ENCODE measurements around the gene DDO.

The DDO gene

DNA sequence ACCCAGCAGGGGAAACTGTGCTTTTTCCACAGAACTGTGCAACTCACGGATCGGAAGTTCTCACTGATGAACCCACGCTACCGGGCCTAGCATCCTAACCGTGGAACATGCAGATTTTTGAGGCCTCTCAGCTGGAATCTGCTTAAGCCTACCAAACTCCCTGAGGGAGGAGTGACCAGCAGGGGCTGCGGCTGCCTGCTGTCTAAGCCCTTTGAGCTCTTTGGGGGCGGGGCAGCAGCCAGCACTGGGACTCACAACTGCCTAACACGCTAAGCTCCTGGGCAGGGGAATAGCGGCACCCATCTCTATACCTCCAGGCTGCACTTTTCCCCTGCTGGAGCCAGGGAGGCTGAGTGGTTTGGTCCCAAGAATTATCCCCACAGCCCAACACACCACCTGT is 36.8 kb downstream of the DDO start:
- Histone ChIP-seq H3K36me3 (ENCODE audit: low read length) (no peaks in the 10 kb centered on the region), H3K9me3 (ENCODE audit: insufficient read depth, low read length) (no peaks in the 10 kb centered on the region), H3K4me2 (ENCODE audit: low read depth, low read length, poor library complexity, severe bottlenecking) (no peak overlapping the region), H3K9ac (ENCODE audit: low read length) (no peak overlapping the region), H3K9me2 (replicated peaks; ENCODE audit: insufficient read depth, low read length) (no peaks in the 10 kb centered on the region), H3K27me3 (ENCODE audit: low read length) (no peaks in the 10 kb centered on the region), H3K79me2 (ENCODE audit: insufficient read depth, low read length) (no peaks in the 10 kb centered on the region), H3K4me3 (ENCODE audit: insufficient read depth, low read length, poor library complexity, severe bottlenecking) (no peak overlapping the region), H3F3A (ENCODE audit: insufficient read depth) (no peaks in the 10 kb centered on the region), H2AFZ (ENCODE audit: low read depth, low read length, severe bottlenecking) (no peak overlapping the region), H4K20me1 (ENCODE audit: low read depth, low read length) (no peaks in the 10 kb centered on the region), H3K27ac (ENCODE audit: low read depth, low read length) (no peak overlapping the region)
- TF ChIP-seq, protein P1, sequence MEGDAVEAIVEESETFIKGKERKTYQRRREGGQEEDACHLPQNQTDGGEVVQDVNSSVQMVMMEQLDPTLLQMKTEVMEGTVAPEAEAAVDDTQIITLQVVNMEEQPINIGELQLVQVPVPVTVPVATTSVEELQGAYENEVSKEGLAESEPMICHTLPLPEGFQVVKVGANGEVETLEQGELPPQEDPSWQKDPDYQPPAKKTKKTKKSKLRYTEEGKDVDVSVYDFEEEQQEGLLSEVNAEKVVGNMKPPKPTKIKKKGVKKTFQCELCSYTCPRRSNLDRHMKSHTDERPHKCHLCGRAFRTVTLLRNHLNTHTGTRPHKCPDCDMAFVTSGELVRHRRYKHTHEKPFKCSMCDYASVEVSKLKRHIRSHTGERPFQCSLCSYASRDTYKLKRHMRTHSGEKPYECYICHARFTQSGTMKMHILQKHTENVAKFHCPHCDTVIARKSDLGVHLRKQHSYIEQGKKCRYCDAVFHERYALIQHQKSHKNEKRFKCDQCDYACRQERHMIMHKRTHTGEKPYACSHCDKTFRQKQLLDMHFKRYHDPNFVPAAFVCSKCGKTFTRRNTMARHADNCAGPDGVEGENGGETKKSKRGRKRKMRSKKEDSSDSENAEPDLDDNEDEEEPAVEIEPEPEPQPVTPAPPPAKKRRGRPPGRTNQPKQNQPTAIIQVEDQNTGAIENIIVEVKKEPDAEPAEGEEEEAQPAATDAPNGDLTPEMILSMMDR (IDR thresholded peaks at IDR 0.05; ENCODE audit: insufficient read depth, low read length, poor library complexity, severe bottlenecking): no peak
- TF ChIP-seq EZH2phosphoT487 (conservative IDR thresholded peaks at IDR 0.05; ENCODE audit: low read length): no peak

DNA sequence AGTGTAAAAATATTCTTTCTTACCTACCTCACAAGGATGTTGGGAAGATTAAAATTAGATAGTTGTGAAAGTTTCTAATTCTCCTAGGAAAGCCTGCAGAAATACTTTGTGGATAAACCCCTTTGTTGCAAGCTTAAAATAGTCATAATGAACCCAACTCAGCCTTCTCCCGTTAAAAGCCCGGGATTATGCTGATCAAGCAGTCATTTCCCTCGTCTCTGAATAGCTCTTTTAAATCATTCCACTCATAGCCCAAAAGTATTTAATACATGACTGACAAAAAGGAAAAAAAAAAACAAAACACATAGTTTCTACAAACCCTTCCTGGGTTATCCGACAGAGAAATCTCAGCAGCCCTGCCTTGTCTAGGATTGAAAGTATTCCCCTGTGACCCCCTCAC is 46.3 kb downstream of the DDO start:
- TF ChIP-seq, protein P1 (IDR thresholded peaks at IDR 0.05; ENCODE audit: insufficient read depth, low read length, poor library complexity, severe bottlenecking): no peak
- TF ChIP-seq EZH2phosphoT487 (conservative IDR thresholded peaks at IDR 0.05; ENCODE audit: low read length): no peak
- Histone ChIP-seq H3K9me3 (ENCODE audit: insufficient read depth, low read length) (no peaks in the 10 kb centered on the region), H3K79me2 (ENCODE audit: insufficient read depth, low read length) (no peaks in the 10 kb centered on the region), H3K36me3 (ENCODE audit: low read length) (no peaks in the 10 kb centered on the region), H2AFZ (ENCODE audit: low read depth, low read length, severe bottlenecking) (no peak overlapping the region), H3K9ac (ENCODE audit: low read length) (no peak overlapping the region), H3K27me3 (ENCODE audit: low read length) (no peaks in the 10 kb centered on the region), H4K20me1 (ENCODE audit: low read depth, low read length) (no peaks in the 10 kb centered on the region), H3K4me2 (ENCODE audit: low read depth, low read length, poor library complexity, severe bottlenecking) (no peak overlapping the region), H3K27ac (ENCODE audit: low read depth, low read length) (no peak overlapping the region), H3K4me3 (ENCODE audit: insufficient read depth, low read length, poor library complexity, severe bottlenecking) (no peak overlapping the region), H3K9me2 (replicated peaks; ENCODE audit: insufficient read depth, low read length) (no peaks in the 10 kb centered on the region), H3F3A (ENCODE audit: insufficient read depth) (no peaks in the 10 kb centered on the region)

DNA sequence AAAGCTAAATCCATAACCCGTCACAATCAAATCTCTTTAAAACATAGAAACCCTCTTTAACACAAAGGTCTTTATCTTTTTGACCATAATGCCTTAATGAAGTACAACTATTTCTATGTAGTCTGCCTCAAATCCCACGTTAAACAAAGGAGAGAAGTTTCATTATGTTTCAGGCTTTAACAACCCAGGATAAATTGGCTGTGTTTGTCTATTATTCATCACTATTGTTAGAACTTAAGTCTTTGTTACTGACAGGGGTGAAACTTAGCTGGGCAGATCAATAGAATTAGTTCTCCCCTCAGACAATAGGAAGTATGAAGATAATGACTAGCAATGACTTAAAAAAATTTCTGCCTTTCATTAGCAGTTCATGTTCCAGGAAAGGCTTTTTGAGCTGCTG is 47.1 kb downstream of the DDO start:
- no peak overlapping the region for H3K9ac ChIP-seq (ENCODE audit: low read length)
- H3K36me3 ChIP-seq (ENCODE audit: low read length): no peaks in the 10 kb centered on the region
- no peak overlapping the region for H3K4me3 ChIP-seq (ENCODE audit: insufficient read depth, low read length, poor library complexity, severe bottlenecking)
- H3K79me2 ChIP-seq (ENCODE audit: insufficient read depth, low read length): no peaks in the 10 kb centered on the region
- no peak overlapping the region for H3K27ac ChIP-seq (ENCODE audit: low read depth, low read length)
- H2AFZ ChIP-seq (ENCODE audit: low read depth, low read length, severe bottlenecking): no peak overlapping the region
- no peaks in the 10 kb centered on the region for H3F3A ChIP-seq (ENCODE audit: insufficient read depth)
- no peaks in the 10 kb centered on the region for H3K27me3 ChIP-seq (ENCODE audit: low read length)
- H4K20me1 ChIP-seq (ENCODE audit: low read depth, low read length): no peaks in the 10 kb centered on the region
- H3K9me3 ChIP-seq (ENCODE audit: insufficient read depth, low read length): no peaks in the 10 kb centered on the region
- no peaks in the 10 kb centered on the region for H3K9me2 ChIP-seq (replicated peaks; ENCODE audit: insufficient read depth, low read length)
- H3K4me2 ChIP-seq (ENCODE audit: low read depth, low read length, poor library complexity, severe bottlenecking): no peak overlapping the region
- TF ChIP-seq, protein P1 (IDR thresholded peaks at IDR 0.05; ENCODE audit: insufficient read depth, low read length, poor library complexity, severe bottlenecking): no peak
- TF ChIP-seq EZH2phosphoT487 (conservative IDR thresholded peaks at IDR 0.05; ENCODE audit: low read length): no peak
